RWPE1 (cell line): ENCODE measurements around the gene CHRDL1.

Experiments used
- CTCF ChIA-PET: fragments of 350-600 bp; sonication (Branson Sonifier 250); formaldehyde crosslinking; extraction: SDS; loops from one replicate; lab custom pipeline; 2021; lab: Yijun Ruan, JAX
- POLR2A ChIA-PET: fragments of 400-600 bp; formaldehyde crosslinking; extraction: SDS; loops from one replicate; lab custom pipeline; 2020; ENCODE audit warnings: antibody characterized with exemption; ENCODE audit not compliant: low non-redundant PET; lab: Yijun Ruan, JAX
- DNase-seq: peaks from one replicate; pipeline ENCODE4 v3.0.0; 2012; ENCODE audit warnings: low spot score
- H3K27ac ChIP-seq: fragments of 450-650 bp; 2 replicates; pipeline ENCODE4 v1.5.1; 2017
- CTCF ChIP-seq: fragments of 450-650 bp; conservative IDR thresholded peaks from 2 replicates; pipeline ENCODE4 v1.5.1; 2017; ENCODE audit warnings: low read depth, mild to moderate bottlenecking

The CHRDL1 gene

DNA sequence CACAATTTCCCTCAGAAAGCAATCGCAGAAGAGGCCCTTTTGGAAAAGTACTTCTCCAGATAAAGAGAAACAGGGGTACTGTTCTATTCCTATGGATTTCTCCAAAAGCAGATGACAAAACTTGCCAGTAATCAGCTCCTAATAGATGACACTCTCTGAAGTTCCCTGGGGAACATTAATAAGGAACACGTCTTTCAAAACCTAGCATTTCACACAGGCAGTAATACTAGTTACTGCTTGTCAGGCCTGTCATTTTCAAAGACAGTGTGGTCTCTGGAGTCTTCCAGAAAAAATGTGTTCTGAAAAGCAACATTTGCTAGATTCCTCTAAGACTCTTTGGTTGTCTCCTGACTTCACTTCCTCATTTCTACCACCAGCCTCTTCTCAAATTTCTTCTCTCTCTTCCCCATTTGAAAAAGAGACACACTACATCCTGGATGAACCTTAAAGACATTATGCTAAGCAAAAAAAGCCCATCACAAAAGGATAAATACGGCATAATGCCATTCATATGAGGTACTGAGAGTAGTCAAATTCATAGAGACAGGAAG is 47.3 kb downstream of the CHRDL1 start:
- CTCF ChIA-PET = no interaction called here

GRCh38 chrX:110746014-110746413 is 49.6 kb downstream of the CHRDL1 start:
- POLR2A ChIA-PET = no interaction called here
- no peak for DNase-seq
- no peak for TF ChIP-seq CTCF
- CTCF ChIA-PET = no interaction called here
- H3K27ac ChIP-seq = no peak overlapping the region

More for the DNA sequence above, 47.3 kb downstream of the CHRDL1 start:
- H3K27ac ChIP-seq = no peak overlapping the region
- no peak for TF ChIP-seq CTCF
- no peak for DNase-seq
- POLR2A ChIA-PET = no interaction called here

GRCh38 chrX:110745288-110745687 is 50.3 kb downstream of the CHRDL1 start:
- POLR2A ChIA-PET = no interaction called here
- H3K27ac ChIP-seq = no peak overlapping the region
- CTCF ChIA-PET = no interaction called here
- DNase-seq = no peak
- TF ChIP-seq CTCF = no peak

- no peak overlapping the region for H3K27ac ChIP-seq
- TF ChIP-seq CTCF = no peak
- no peak for DNase-seq
- CTCF ChIA-PET = interaction anchor here (0.5 kb wide), 1 partner anchor 758 kb away, joined by 3 read pairs; no protein-coding TSS in a partner anchor
- POLR2A ChIA-PET = no interaction called here
Measured at GRCh38 chrX:110743679-110744340, 51.8 kb downstream of the CHRDL1 start.

GRCh38 chrX:110741213-110741796 is 54.3 kb downstream of the CHRDL1 start:
- CTCF ChIA-PET = no interaction called here
- DNase-seq = peak; percentile 41
- no peak for TF ChIP-seq CTCF
- no peak overlapping the region for H3K27ac ChIP-seq
- POLR2A ChIA-PET = no interaction called here

- DNase-seq = peak; percentile 27
- no peak for TF ChIP-seq CTCF
Measured at GRCh38 chrX:110734894-110735541, 60.6 kb downstream of the CHRDL1 start.

More at GRCh38 chrX:110734894-110735541, 60.6 kb downstream of the CHRDL1 start:
- H3K27ac ChIP-seq = no peak overlapping the region
- POLR2A ChIA-PET = no interaction called here
- CTCF ChIA-PET = no interaction called here
